NCI-H2107 treated with DMSO at 0.1 percent for 48 hours (cell line): ENCODE results near the gene RTP5.
"Not testable (repeated sequence)": the region's sequence is repeated elsewhere in the genome, so short reads cannot be mapped to it uniquely, and the experiment has no call there.

ENCODE experiments used
- DNase-seq: peaks from one replicate; lab custom pipeline; 2025; ENCODE audit not compliant: unreplicated experiment; lab: John Stamatoyannopoulos, UW

Gene RTP5

DNA sequence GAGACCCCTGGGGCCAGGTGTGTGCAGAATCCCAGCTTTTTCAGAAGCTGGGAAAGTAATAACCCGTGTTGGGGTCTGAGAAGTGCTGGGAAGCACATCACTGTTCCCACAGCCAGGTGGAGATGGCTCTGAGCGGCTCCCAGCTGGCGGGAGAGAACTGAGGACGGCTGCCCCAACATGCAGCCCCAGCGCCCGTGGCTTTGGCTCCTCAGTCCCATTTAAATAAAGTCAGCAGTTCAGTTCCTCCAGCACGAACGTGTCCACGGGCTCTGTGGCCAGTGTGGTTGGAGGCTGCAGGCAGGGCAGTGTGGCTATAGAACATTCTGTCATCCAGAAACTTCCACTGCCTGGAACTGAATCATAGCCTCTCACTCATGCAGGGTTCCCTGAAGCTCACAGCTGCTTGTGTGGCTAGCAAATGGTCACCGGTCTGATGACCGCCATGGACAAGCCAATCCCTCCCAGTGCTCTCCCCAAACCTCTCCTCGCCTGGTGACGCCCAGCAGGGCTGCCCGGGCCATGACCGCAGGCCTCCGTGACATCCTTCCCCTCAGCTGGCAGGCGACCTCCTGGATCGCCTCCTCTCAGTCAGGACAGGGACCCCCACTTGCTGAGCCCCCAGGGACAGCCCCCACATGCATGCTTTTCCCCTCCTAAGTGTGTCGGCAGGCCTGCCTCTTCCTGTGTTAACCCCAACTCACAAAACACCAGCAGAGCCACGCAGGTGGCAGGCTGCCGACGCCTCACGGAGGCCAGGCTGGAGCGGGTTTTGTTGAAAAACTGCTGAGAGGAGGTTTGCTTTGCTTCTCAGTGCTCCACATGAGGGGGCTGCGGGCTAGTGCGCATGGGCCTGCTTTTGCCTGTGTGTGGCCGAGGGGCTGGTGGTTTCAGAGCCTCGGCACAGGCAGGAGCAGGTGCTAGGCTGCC, 1.3 kb downstream of the RTP5 start:
- no peak for DNase-seq

- no peak for DNase-seq
These were observed 2.2 kb downstream of the RTP5 start for GRCh38 chr2:241871538-241872312.

DNA sequence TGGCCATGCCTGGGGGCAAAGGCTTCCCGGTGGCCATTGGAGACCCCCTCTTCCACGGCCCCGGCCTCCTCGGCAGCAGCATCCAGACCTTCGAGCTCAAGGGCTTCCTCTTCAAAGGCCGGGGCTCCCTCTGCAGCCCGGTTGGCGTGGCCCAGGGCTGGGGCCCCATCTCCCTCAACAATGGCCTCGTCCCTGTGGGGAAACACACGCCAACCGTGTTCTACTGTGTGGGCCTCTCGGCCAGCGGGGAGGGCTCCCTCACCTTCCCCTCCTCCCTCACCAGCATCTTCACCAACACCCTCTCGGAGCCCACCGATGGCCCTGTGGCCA, 2.7 kb downstream of the RTP5 start:
- no peak for DNase-seq

- no peak for DNase-seq
These were observed 3.7 kb downstream of the RTP5 start for GRCh38 chr2:241873081-241873802.

GRCh38 chr2:241873803-241874110, 4.2 kb downstream of the RTP5 start:
- DNase-seq = no peak

GRCh38 chr2:241874277-241874925, 4.9 kb downstream of the RTP5 start:
- no peak for DNase-seq

DNA sequence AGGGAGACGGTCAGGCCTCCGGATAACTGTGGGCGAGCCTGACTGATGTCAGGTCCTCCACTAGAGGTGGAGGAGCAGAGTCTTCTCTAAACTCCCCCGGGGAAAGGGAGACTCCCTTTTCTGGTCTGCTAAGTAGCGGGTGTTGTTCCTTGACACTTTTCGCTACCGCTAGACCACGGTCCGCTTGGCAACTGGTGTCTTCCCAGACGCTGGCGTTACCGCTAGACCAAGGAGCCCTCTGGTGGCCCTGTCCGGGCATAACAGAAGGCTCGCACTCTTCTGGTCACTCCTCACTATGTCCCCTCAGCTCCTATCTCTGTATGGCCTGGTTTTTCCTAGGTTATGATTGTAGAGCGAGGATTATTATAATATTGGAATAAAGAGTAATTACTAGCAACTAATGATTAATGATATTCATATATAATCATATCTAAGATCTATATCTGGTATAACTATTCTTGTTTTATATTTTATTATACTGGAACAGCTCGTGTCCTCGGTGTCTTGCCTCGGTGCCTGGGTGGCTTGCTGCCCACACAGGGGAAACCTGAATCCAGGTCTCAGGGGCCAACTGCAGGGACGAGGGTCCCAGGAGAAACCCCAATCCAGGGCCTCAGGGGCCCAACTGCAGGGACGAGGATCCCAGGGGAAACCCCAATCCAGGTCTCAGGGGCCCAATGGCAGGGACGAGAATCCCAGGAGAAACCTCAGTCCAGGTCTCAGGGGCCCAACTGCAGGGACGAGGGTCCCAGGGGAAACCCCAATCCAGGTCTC, 6.4 kb downstream of the RTP5 start:
- not testable (repeated sequence) for DNase-seq

- DNase-seq = no peak
These were observed 7.1 kb downstream of the RTP5 start for GRCh38 chr2:241876528-241877196.

DNA sequence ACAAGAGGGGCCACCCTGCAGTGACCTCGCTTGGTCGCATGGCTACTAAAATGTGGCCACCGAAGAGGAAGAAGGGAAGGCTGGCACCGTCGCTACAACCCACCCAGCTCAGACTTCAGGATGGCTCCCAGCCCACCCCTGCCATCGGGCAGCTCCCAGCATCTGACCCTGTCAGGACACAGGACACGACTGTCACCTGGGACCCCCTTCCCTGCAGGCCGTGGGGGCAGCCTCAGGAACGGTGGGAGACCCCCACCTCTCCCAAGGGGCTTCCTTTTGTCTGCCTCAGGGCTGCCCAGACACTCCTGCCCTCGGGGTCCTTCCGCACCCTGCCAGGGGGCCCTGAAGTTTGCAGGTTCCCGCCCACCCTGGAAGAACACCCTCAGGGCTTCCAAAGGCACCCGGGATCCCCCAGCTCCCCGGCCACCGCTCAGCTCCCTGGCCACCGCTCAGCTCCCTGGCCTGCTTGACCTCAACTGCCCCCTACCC, 7.7 kb downstream of the RTP5 start:
- no peak for DNase-seq

- no peak for DNase-seq
These were observed 8.8 kb downstream of the RTP5 start for GRCh38 chr2:241877989-241878970.

DNA sequence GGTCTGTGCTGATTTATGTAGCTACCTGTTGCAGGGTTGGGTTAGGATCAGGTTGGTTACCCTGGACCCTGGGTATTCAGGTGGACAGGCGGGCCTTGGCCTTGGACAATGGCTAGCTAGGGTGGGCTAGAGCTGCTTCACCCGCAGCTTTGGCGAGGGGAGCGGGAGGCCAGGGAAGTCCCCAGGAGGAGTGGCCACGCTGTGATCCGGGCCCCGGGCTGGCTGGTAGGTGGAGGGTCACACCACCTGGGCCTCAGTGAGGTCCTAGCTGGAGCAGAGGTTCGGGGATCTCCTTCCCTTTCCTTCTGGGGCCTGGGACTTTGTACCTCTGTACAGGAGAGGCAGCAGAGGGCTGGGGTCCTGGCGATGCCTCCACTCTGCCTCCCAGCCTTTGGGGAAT, 9.8 kb downstream of the RTP5 start:
- no peak for DNase-seq

DNA sequence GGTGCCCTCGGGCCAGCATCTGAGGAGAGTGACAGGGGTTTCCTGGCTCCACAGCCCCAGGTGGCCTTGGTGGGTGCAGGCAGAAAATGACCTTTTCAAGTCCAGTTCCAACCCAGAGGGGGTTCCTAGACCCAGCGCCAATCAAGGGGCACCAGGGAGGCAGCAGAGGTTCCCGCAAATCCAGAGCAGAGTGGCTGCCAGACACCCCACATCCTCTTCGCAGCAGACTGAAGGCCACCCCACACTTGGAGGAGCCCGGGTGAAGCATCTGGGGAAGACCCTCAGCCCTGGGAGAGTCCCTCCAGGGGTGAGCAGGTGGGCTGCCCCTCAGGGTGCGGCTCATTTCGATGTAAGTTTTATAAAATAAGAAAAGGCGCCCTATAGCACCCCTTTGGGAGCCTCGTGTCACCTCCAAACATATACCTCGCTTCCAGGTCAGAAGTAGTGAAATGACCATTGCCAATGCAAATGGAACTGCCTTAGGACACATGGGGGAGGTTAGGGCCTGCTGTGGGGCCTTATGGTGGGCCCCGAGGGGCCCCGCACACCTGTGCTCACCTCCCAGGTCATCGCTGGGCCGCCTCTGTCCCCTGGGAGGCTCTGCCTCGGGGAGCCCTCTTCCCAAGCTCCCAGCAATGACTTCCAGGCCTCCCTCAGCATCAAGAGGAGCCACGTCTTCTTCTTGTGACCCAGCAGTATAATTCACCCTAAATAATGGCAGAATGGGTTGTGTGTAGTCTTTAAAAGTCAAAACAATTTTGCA, 11.0 kb downstream of the RTP5 start:
- DNase-seq = no peak

- no peak for DNase-seq
These were observed 12.6 kb downstream of the RTP5 start for GRCh38 chr2:241882091-241882625.

GRCh38 chr2:241884951-241885290, 15.4 kb downstream of the RTP5 start:
- DNase-seq = no peak

DNA sequence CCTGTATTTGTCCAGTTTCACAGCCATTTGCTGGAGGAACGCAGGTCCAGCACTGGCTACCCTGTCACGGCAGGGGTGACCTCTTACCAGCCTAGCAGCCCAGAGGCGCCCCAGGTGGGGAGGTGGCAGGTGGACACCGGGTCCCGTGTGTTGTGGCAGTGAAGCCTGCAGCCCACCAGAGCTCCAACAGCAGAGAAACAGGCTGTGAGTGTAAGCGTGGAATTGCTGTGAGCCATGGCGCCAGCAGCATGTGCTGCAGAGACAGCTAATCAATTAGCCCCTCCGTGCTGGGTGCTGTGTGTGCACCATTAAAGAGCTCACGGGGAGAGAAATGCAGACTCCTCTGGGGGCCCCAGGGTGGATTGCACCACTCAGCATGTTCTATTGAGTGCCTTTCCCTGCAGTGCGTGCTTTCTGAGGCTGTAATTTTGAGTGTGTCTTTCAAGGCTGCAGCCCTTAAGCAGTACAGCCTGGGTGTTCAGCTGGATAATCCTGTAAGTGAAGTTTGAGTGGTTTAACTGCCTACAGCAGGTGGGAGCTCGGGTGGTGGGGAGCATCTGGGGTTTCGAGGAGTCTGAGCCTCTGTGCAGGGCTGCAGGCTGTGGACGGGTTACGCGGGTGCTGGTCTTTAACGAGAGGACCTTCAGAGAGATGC, 15.9 kb downstream of the RTP5 start:
- DNase-seq = peak; percentile 57

GRCh38 chr2:241885946-241886643, 16.6 kb downstream of the RTP5 start:
- DNase-seq = no peak
